GM12874 (cell line): ENCODE measurements around the gene ZNF609.

Experiments
- CTCF ChIP-seq: IDR thresholded peaks from 2 replicates; pipeline ENCODE4 v1.5.1; 2011; ENCODE audit warnings: low read depth, mild to moderate bottlenecking, control low read depth, low read length, moderate library complexity; ENCODE audit not compliant: insufficient read depth

The ZNF609 gene

GRCh38 chr15:64697911-64698369 is 237.6 kb downstream of the ZNF609 start:
- no peak for TF ChIP-seq CTCF

GRCh38 chr15:64698823-64699222 is 238.4 kb downstream of the ZNF609 start:
- TF ChIP-seq CTCF, result no peak

- TF ChIP-seq CTCF, result no peak
Measured at GRCh38 chr15:64699751-64700388, 239.5 kb downstream of the ZNF609 start.

- no peak for TF ChIP-seq CTCF
Measured at GRCh38 chr15:64701051-64701450, 240.7 kb downstream of the ZNF609 start.

- TF ChIP-seq CTCF, result no peak
Measured at GRCh38 chr15:64701482-64702184, 241.3 kb downstream of the ZNF609 start.

GRCh38 chr15:64702816-64703631 is 242.6 kb downstream of the ZNF609 start:
- TF ChIP-seq CTCF, result no peak

- no peak for TF ChIP-seq CTCF
Measured at GRCh38 chr15:64703632-64703959, 243.2 kb downstream of the ZNF609 start.
